ENCODE measurements around the gene ASB4. TPM values are rescaled to one million over a fixed set of nuclear protein-coding genes. Genes with fewer than 3 reads are reported as not detected.

Gene ASB4
- total RNA-seq, 2 donors from 2014 or later, result not detected

Other genes with a start within 250 kb of the ASB4 start
- gene PON1, start 161.4 kb upstream of the ASB4 start, total RNA-seq, result not detected
- not detected for gene PON3, start 89.6 kb upstream of the ASB4 start, total RNA-seq
- 10 to 100 TPM; 17.6 to 18.0 TPM for gene PON2, start 50.9 kb upstream of the ASB4 start, total RNA-seq
- gene PDK4, start 110.6 kb downstream of the ASB4 start, total RNA-seq, result under 1 TPM in 1 of 2 donors, not detected in 1; 0.33 TPM

Measured in natural killer cell treated with Interleukin-12 subunit alpha and Interleukin-12 subunit beta and Interleukin-15 and Interleukin-18, amount 100 ng/mL, for 72 hours (primary cell).